GM23338 (cell line): Measurements from ENCODE around the gene POU3F2.

Experiments
- CREB1 ChIP-seq: fragments of 250-450 bp; sonication (Bioruptor Pico); IDR thresholded peaks from 2 replicates; pipeline ENCODE4 v1.5.0; 2020; ENCODE audit warnings: low read depth, mild to moderate bottlenecking, moderate library complexity
- EZH2 ChIP-seq: fragments of 200-600 bp; sonication (generic); IDR thresholded peaks from one replicate; pipeline ENCODE4 v1.8.0; 2017; ENCODE audit warnings: antibody characterized with exemption, mild to moderate bottlenecking, low read depth; ENCODE audit not compliant: unreplicated experiment
- EZH2phosphoT487 ChIP-seq: fragments of 200-600 bp; sonication (generic); IDR thresholded peaks from one replicate; pipeline ENCODE4 v1.8.1; 2018; ENCODE audit warnings: antibody characterized with exemption; ENCODE audit not compliant: unreplicated experiment
- JUNB ChIP-seq: IDR thresholded peaks from one replicate; pipeline ENCODE4 v1.6.1; 2016; ENCODE audit warnings: antibody characterized with exemption; ENCODE audit not compliant: unreplicated experiment
- POLR2AphosphoS5 ChIP-seq: IDR thresholded peaks from 2 replicates; pipeline ENCODE4 v1.6.1; 2016; ENCODE audit warnings: antibody characterized with exemption, low read depth
- STAT1 ChIP-seq: IDR thresholded peaks from one replicate; pipeline ENCODE4 v1.6.1; 2016; ENCODE audit warnings: antibody characterized with exemption; ENCODE audit not compliant: unreplicated experiment
- ZNF114 ChIP-seq: fragments of 250-450 bp; sonication (Bioruptor Pico); IDR thresholded peaks from 2 replicates; pipeline ENCODE4 v1.5.0; 2020; ENCODE audit warnings: mild to moderate bottlenecking, moderate library complexity
- ZNF331 ChIP-seq: fragments of 250-450 bp; sonication (Bioruptor Pico); IDR thresholded peaks from 2 replicates; pipeline ENCODE4 v1.5.0; 2020; ENCODE audit warnings: low read depth, mild to moderate bottlenecking, moderate library complexity
- TF ChIP-seq, protein P1 (sequence below), 2 experiments: fragments of 200-600 bp in 1 of 2; sonication (generic) in 1 of 2; conservative IDR thresholded peaks; 2 replicates each; pipeline versions ENCODE4 v1.5.1 to v1.6.1; 2016 to 2017; ENCODE audit warnings: antibody characterized with exemption in 2 of 2, low read depth in 2 of 2, mild to moderate bottlenecking in 2 of 2, moderate library complexity in 1 of 2
- TF ChIP-seq, protein P2 (sequence below): IDR thresholded peaks from 2 replicates; pipeline ENCODE4 v1.6.1; 2016; ENCODE audit warnings: antibody characterized with exemption
- TF ChIP-seq, protein P3 (sequence below): fragments of 250-450 bp; sonication (Bioruptor Pico); IDR thresholded peaks from 2 replicates; pipeline ENCODE4 v1.5.0; 2020; ENCODE audit warnings: mild to moderate bottlenecking, moderate library complexity
- TF ChIP-seq, protein P4 (sequence below): IDR thresholded peaks from one replicate; pipeline ENCODE4 v1.6.1; 2018; ENCODE audit warnings: antibody characterized with exemption; ENCODE audit not compliant: unreplicated experiment

DNA sequence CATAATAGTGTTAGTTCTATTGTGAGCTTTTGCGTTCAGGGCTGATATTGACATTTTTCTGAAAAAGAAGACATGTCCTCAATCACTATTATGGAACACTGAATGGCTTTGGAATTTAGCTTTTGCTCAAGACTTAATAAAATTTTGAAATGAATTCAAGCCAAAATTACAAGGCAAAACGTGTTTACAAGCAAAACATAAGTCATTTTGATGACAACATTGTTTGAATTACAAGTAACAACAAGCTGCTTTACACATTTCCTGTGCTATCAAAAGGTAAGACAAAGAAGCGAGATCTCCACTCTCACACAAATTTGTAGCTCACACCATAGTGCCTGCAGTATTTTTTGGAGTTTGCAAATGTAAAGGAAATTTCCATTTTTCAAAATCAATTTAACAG, 37.4 kb downstream of the POU3F2 start:
- TF ChIP-seq EZH2phosphoT487 = no peak
- TF ChIP-seq, protein P1, sequence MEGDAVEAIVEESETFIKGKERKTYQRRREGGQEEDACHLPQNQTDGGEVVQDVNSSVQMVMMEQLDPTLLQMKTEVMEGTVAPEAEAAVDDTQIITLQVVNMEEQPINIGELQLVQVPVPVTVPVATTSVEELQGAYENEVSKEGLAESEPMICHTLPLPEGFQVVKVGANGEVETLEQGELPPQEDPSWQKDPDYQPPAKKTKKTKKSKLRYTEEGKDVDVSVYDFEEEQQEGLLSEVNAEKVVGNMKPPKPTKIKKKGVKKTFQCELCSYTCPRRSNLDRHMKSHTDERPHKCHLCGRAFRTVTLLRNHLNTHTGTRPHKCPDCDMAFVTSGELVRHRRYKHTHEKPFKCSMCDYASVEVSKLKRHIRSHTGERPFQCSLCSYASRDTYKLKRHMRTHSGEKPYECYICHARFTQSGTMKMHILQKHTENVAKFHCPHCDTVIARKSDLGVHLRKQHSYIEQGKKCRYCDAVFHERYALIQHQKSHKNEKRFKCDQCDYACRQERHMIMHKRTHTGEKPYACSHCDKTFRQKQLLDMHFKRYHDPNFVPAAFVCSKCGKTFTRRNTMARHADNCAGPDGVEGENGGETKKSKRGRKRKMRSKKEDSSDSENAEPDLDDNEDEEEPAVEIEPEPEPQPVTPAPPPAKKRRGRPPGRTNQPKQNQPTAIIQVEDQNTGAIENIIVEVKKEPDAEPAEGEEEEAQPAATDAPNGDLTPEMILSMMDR (conservative IDR thresholded peaks at IDR 0.05; ENCODE audit: low read depth in 2 of 2) = no peak
- TF ChIP-seq EZH2 = no peak
- no peak for TF ChIP-seq POLR2AphosphoS5
- TF ChIP-seq, protein P2, sequence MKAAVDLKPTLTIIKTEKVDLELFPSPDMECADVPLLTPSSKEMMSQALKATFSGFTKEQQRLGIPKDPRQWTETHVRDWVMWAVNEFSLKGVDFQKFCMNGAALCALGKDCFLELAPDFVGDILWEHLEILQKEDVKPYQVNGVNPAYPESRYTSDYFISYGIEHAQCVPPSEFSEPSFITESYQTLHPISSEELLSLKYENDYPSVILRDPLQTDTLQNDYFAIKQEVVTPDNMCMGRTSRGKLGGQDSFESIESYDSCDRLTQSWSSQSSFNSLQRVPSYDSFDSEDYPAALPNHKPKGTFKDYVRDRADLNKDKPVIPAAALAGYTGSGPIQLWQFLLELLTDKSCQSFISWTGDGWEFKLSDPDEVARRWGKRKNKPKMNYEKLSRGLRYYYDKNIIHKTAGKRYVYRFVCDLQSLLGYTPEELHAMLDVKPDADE = no peak
- no peak for TF ChIP-seq ZNF331
- TF ChIP-seq, protein P3, sequence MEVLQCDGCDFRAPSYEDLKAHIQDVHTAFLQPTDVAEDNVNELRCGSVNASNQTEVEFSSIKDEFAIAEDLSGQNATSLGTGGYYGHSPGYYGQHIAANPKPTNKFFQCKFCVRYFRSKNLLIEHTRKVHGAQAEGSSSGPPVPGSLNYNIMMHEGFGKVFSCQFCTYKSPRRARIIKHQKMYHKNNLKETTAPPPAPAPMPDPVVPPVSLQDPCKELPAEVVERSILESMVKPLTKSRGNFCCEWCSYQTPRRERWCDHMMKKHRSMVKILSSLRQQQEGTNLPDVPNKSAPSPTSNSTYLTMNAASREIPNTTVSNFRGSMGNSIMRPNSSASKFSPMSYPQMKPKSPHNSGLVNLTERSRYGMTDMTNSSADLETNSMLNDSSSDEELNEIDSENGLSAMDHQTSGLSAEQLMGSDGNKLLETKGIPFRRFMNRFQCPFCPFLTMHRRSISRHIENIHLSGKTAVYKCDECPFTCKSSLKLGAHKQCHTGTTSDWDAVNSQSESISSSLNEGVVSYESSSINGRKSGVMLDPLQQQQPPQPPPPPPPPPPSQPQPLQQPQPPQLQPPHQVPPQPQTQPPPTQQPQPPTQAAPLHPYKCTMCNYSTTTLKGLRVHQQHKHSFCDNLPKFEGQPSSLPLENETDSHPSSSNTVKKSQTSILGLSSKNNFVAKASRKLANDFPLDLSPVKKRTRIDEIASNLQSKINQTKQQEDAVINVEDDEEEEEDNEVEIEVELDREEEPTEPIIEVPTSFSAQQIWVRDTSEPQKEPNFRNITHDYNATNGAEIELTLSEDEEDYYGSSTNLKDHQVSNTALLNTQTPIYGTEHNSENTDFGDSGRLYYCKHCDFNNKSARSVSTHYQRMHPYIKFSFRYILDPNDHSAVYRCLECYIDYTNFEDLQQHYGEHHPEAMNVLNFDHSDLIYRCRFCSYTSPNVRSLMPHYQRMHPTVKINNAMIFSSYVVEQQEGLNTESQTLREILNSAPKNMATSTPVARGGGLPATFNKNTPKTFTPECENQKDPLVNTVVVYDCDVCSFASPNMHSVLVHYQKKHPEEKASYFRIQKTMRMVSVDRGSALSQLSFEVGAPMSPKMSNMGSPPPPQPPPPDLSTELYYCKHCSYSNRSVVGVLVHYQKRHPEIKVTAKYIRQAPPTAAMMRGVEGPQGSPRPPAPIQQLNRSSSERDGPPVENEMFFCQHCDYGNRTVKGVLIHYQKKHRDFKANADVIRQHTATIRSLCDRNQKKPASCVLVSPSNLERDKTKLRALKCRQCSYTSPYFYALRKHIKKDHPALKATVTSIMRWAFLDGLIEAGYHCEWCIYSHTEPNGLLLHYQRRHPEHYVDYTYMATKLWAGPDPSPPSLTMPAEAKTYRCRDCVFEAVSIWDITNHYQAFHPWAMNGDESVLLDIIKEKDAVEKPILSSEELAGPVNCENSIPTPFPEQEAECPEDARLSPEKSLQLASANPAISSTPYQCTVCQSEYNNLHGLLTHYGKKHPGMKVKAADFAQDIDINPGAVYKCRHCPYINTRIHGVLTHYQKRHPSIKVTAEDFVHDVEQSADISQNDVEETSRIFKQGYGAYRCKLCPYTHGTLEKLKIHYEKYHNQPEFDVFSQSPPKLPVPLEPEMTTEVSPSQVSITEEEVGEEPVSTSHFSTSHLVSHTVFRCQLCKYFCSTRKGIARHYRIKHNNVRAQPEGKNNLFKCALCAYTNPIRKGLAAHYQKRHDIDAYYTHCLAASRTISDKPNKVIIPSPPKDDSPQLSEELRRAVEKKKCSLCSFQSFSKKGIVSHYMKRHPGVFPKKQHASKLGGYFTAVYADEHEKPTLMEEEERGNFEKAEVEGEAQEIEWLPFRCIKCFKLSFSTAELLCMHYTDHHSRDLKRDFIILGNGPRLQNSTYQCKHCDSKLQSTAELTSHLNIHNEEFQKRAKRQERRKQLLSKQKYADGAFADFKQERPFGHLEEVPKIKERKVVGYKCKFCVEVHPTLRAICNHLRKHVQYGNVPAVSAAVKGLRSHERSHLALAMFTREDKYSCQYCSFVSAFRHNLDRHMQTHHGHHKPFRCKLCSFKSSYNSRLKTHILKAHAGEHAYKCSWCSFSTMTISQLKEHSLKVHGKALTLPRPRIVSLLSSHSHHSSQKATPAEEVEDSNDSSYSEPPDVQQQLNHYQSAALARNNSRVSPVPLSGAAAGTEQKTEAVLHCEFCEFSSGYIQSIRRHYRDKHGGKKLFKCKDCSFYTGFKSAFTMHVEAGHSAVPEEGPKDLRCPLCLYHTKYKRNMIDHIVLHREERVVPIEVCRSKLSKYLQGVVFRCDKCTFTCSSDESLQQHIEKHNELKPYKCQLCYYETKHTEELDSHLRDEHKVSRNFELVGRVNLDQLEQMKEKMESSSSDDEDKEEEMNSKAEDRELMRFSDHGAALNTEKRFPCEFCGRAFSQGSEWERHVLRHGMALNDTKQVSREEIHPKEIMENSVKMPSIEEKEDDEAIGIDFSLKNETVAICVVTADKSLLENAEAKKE (CRISPR knock-in tag) = no peak
- TF ChIP-seq, protein P4, sequence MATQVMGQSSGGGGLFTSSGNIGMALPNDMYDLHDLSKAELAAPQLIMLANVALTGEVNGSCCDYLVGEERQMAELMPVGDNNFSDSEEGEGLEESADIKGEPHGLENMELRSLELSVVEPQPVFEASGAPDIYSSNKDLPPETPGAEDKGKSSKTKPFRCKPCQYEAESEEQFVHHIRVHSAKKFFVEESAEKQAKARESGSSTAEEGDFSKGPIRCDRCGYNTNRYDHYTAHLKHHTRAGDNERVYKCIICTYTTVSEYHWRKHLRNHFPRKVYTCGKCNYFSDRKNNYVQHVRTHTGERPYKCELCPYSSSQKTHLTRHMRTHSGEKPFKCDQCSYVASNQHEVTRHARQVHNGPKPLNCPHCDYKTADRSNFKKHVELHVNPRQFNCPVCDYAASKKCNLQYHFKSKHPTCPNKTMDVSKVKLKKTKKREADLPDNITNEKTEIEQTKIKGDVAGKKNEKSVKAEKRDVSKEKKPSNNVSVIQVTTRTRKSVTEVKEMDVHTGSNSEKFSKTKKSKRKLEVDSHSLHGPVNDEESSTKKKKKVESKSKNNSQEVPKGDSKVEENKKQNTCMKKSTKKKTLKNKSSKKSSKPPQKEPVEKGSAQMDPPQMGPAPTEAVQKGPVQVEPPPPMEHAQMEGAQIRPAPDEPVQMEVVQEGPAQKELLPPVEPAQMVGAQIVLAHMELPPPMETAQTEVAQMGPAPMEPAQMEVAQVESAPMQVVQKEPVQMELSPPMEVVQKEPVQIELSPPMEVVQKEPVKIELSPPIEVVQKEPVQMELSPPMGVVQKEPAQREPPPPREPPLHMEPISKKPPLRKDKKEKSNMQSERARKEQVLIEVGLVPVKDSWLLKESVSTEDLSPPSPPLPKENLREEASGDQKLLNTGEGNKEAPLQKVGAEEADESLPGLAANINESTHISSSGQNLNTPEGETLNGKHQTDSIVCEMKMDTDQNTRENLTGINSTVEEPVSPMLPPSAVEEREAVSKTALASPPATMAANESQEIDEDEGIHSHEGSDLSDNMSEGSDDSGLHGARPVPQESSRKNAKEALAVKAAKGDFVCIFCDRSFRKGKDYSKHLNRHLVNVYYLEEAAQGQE = no peak
- no peak for TF ChIP-seq CREB1 (CRISPR knock-in tag)
- no peak for TF ChIP-seq STAT1
- TF ChIP-seq JUNB = no peak
- no peak for TF ChIP-seq ZNF114
